AG09319 (cell line): ENCODE results near the gene ACTN2.

Experiments
- DNase-seq: peaks from one replicate; pipeline ENCODE4 v3.0.0-alpha.2; 2010; ENCODE audit warnings: low read depth; ENCODE audit errors: extremely low read depth
- CTCF ChIP-seq: IDR thresholded peaks from 2 replicates; pipeline ENCODE4 v1.5.1; 2011; ENCODE audit warnings: low read depth, mild to moderate bottlenecking, inconsistent platforms, low read length, moderate library complexity

Gene ACTN2

GRCh38 chr1:236802264-236802663 lies 116.0 kb downstream of the ACTN2 start:
- no peak for DNase-seq
- TF ChIP-seq CTCF: no peak

- no peak for TF ChIP-seq CTCF
These were observed 120.3 kb downstream of the ACTN2 start for GRCh38 chr1:236806634-236807033.

GRCh38 chr1:236808005-236808404 lies 121.7 kb downstream of the ACTN2 start:
- TF ChIP-seq CTCF: no peak
- no peak for DNase-seq

More at GRCh38 chr1:236806634-236807033, 120.3 kb downstream of the ACTN2 start:
- no peak for DNase-seq

GRCh38 chr1:236808564-236809130 lies 122.3 kb downstream of the ACTN2 start:
- no peak for TF ChIP-seq CTCF
- no peak for DNase-seq

GRCh38 chr1:236809148-236809547 lies 122.8 kb downstream of the ACTN2 start:
- no peak for TF ChIP-seq CTCF
- DNase-seq: no peak

GRCh38 chr1:236810018-236810417 lies 123.7 kb downstream of the ACTN2 start:
- no peak for TF ChIP-seq CTCF
- DNase-seq: no peak

GRCh38 chr1:236812334-236813030 lies 126.2 kb downstream of the ACTN2 start:
- DNase-seq: no peak
- TF ChIP-seq CTCF: no peak
